H1 (cell line): Measurements from ENCODE around the gene FAM81B.

Experiments
- EZH2 ChIP-seq: fragments of 200-600 bp; sonication (generic); IDR thresholded peaks from 2 replicates; pipeline ENCODE4 v1.7.1; 2012; ENCODE audit warnings: low read depth, mild to moderate bottlenecking, moderate library complexity, low read length, inconsistent platforms; ENCODE audit not compliant: severe bottlenecking
- POLR2A ChIP-seq, 2 experiments: IDR thresholded peaks; 1 replicate in 1 of 2; 2 replicates in 1 of 2; pipeline ENCODE4 v1.6.1; 2011; ENCODE audit warnings: low read depth in 2 of 2, low read length in 2 of 2, mild to moderate bottlenecking in 2 of 2; ENCODE audit errors: control extremely low read depth in 1 of 2
- SRF ChIP-seq: IDR thresholded peaks from 2 replicates; pipeline ENCODE4 v1.6.1; 2011; ENCODE audit warnings: mild to moderate bottlenecking, low read depth, low read length, moderate library complexity
- TF ChIP-seq, protein P1 (sequence below), 3 experiments: IDR thresholded peaks; 1 replicate in 2 of 3; 2 replicates in 1 of 3; pipeline versions ENCODE4 v1.5.1 to v1.6.1; 2011; ENCODE audit warnings: low read length in 3 of 3, mild to moderate bottlenecking in 3 of 3, inconsistent platforms in 2 of 3, low read depth in 1 of 3, moderate library complexity in 1 of 3; ENCODE audit not compliant: insufficient read depth in 1 of 3; ENCODE audit errors: control extremely low read depth in 1 of 3
- TF ChIP-seq, protein P2 (sequence below): IDR thresholded peaks from 2 replicates; pipeline ENCODE4 v1.6.1; 2011; ENCODE audit warnings: low read length, improper control_type of control experiment

DNA sequence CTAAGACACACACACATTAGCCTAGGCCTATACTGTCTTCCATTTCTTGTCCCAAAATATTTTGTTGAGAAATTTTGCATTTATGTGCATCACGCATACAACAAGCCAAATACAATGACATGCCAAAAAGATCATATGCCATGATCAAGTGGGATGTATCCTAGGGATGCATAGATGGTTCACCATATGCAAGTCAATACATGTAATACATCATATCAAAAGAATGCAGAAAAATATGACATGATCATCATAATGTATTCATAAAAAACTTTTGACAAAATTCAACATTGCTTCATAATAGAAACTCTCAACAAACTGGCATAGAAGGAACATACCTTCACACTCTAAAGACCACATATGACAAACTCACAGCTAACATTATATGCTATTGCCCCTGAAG lies 5.8 kb upstream of the FAM81B start:
- TF ChIP-seq, protein P1, sequence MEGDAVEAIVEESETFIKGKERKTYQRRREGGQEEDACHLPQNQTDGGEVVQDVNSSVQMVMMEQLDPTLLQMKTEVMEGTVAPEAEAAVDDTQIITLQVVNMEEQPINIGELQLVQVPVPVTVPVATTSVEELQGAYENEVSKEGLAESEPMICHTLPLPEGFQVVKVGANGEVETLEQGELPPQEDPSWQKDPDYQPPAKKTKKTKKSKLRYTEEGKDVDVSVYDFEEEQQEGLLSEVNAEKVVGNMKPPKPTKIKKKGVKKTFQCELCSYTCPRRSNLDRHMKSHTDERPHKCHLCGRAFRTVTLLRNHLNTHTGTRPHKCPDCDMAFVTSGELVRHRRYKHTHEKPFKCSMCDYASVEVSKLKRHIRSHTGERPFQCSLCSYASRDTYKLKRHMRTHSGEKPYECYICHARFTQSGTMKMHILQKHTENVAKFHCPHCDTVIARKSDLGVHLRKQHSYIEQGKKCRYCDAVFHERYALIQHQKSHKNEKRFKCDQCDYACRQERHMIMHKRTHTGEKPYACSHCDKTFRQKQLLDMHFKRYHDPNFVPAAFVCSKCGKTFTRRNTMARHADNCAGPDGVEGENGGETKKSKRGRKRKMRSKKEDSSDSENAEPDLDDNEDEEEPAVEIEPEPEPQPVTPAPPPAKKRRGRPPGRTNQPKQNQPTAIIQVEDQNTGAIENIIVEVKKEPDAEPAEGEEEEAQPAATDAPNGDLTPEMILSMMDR (IDR thresholded peaks at IDR 0.05; ENCODE audit: control extremely low read depth in 1 of 3, insufficient read depth in 1 of 3, low read depth in 1 of 3, low read length in 3 of 3): no peak
- no peak for TF ChIP-seq POLR2A (IDR thresholded peaks at IDR 0.05; ENCODE audit: control extremely low read depth in 1 of 2, low read depth in 2 of 2, low read length in 2 of 2)
- TF ChIP-seq, protein P2, sequence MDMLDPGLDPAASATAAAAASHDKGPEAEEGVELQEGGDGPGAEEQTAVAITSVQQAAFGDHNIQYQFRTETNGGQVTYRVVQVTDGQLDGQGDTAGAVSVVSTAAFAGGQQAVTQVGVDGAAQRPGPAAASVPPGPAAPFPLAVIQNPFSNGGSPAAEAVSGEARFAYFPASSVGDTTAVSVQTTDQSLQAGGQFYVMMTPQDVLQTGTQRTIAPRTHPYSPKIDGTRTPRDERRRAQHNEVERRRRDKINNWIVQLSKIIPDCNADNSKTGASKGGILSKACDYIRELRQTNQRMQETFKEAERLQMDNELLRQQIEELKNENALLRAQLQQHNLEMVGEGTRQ: no peak
- no peak for TF ChIP-seq EZH2
- no peak for TF ChIP-seq SRF
